ENCODE results near the gene BBS12. TPM values are rescaled to one million over a fixed set of nuclear protein-coding genes. Genes with fewer than 3 reads are reported as not detected.

The BBS12 gene
- total RNA-seq, 2 experiments from 2014 or later, result 1.8 to 3.2 TPM

GRCh38 chr4:122742933-122743829, 10.7 kb downstream of the BBS12 start:
- no peak for DNase-seq (ENCODE audit: low spot score)
- H3K4me2 ChIP-seq (ENCODE audit: low read length), result no peak overlapping the region
- CTCF ChIA-PET (ENCODE audit: unreplicated experiment), result no interaction called here
- no peak overlapping the region for H3K4me3 ChIP-seq (ENCODE audit: low read depth, low read length, poor library complexity, severe bottlenecking)
- no peaks in the 10 kb centered on the region for H3K9me3 ChIP-seq (ENCODE audit: low read length)
- no peak overlapping the region for H3K27ac ChIP-seq (ENCODE audit: low read depth, low read length, poor library complexity, severe bottlenecking)
- POLR2A ChIA-PET, result interaction anchor here (1.1 to 1.4 kb wide), 2 partner anchors 11 to 12 kb away, joined by 3 to 4 read pairs; partner anchors contain the start of gene BBS12
- H3K36me3 ChIP-seq (ENCODE audit: insufficient read depth, low read length), result no peaks in the 10 kb centered on the region
- intact Hi-C loops (cut with micrococcal nuclease; ENCODE audit: unreplicated experiment), result no loop called here
- H4K20me1 ChIP-seq (ENCODE audit: insufficient read depth, low read length), result no peaks in the 10 kb centered on the region
- no peaks in the 10 kb centered on the region for H3K9me2 ChIP-seq (ENCODE audit: insufficient read depth, low read length)
- H3K4me1 ChIP-seq (ENCODE audit: insufficient read depth, low read length, poor library complexity, severe bottlenecking), result no peaks in the 10 kb centered on the region
- no peak overlapping the region for H2AFZ ChIP-seq (ENCODE audit: low read length)
- TF ChIP-seq EZH2phosphoT487 (IDR thresholded peaks at IDR 0.05; ENCODE audit: borderline replicate concordance, low read depth, low read length) (no peak), CTCF (conservative IDR thresholded peaks at IDR 0.05; ENCODE audit: low read length) (no peak)
- H3K79me2 ChIP-seq (ENCODE audit: insufficient read depth, low read depth, low read length), result no peaks in the 10 kb centered on the region
- BruUV-seq (replicated peaks), result no TSS peak

GRCh38 chr4:122744229-122744628, 11.7 kb downstream of the BBS12 start:
- Histone ChIP-seq H3K36me3 (ENCODE audit: insufficient read depth, low read length) (no peaks in the 10 kb centered on the region), H4K20me1 (ENCODE audit: insufficient read depth, low read length) (no peaks in the 10 kb centered on the region), H3K9me3 (ENCODE audit: low read length) (no peaks in the 10 kb centered on the region), H3K79me2 (ENCODE audit: insufficient read depth, low read depth, low read length) (no peaks in the 10 kb centered on the region), H3K4me1 (ENCODE audit: insufficient read depth, low read length, poor library complexity, severe bottlenecking) (no peaks in the 10 kb centered on the region), H3K4me2 (ENCODE audit: low read length) (no peak overlapping the region), H3K27ac (ENCODE audit: low read depth, low read length, poor library complexity, severe bottlenecking) (no peak overlapping the region), H2AFZ (ENCODE audit: low read length) (no peak overlapping the region), H3K4me3 (ENCODE audit: low read depth, low read length, poor library complexity, severe bottlenecking) (no peak overlapping the region), H3K9me2 (ENCODE audit: insufficient read depth, low read length) (no peaks in the 10 kb centered on the region)
- no peak for DNase-seq (ENCODE audit: low spot score)
- no peak for TF ChIP-seq EZH2phosphoT487 (IDR thresholded peaks at IDR 0.05; ENCODE audit: borderline replicate concordance, low read depth, low read length)
- no peak for TF ChIP-seq CTCF (conservative IDR thresholded peaks at IDR 0.05; ENCODE audit: low read length)
- intact Hi-C loops (cut with micrococcal nuclease; ENCODE audit: unreplicated experiment), result no loop called here
- no TSS peak for BruUV-seq (replicated peaks)
- POLR2A ChIA-PET, result interaction anchor here (1.1 to 1.4 kb wide), 2 partner anchors 12 to 13 kb away, joined by 3 to 4 read pairs; partner anchors contain the start of gene BBS12
- CTCF ChIA-PET (ENCODE audit: unreplicated experiment), result no interaction called here

GRCh38 chr4:122746485-122746965, 14.0 kb downstream of the BBS12 start:
- Histone ChIP-seq H3K27ac (ENCODE audit: low read depth, low read length, poor library complexity, severe bottlenecking) (no peak overlapping the region), H4K20me1 (ENCODE audit: insufficient read depth, low read length) (no peaks in the 10 kb centered on the region), H3K4me2 (ENCODE audit: low read length) (no peak overlapping the region), H3K9me2 (ENCODE audit: insufficient read depth, low read length) (no peaks in the 10 kb centered on the region), H3K4me3 (ENCODE audit: low read depth, low read length, poor library complexity, severe bottlenecking) (no peak overlapping the region), H2AFZ (ENCODE audit: low read length) (no peak overlapping the region), H3K36me3 (ENCODE audit: insufficient read depth, low read length) (no peaks in the 10 kb centered on the region), H3K4me1 (ENCODE audit: insufficient read depth, low read length, poor library complexity, severe bottlenecking) (no peaks in the 10 kb centered on the region), H3K9me3 (ENCODE audit: low read length) (no peaks in the 10 kb centered on the region), H3K79me2 (ENCODE audit: insufficient read depth, low read depth, low read length) (no peaks in the 10 kb centered on the region)
- POLR2A ChIA-PET, result no interaction called here
- CTCF ChIA-PET (ENCODE audit: unreplicated experiment), result no interaction called here
- TF ChIP-seq CTCF (conservative IDR thresholded peaks at IDR 0.05; ENCODE audit: low read length) (no peak), EZH2phosphoT487 (IDR thresholded peaks at IDR 0.05; ENCODE audit: borderline replicate concordance, low read depth, low read length) (no peak)
- no peak for DNase-seq (ENCODE audit: low spot score)
- no TSS peak for BruUV-seq (replicated peaks)
- intact Hi-C loops (cut with micrococcal nuclease; ENCODE audit: unreplicated experiment), result no loop called here

Data from OCI-LY7 (cell line).